K562 (cell line): ENCODE results near the gene NANS. TPM values are rescaled to one million over a fixed set of nuclear protein-coding genes. Genes with fewer than 3 reads are reported as not detected.

Experiments used
- ATAC-seq: fragments of 200-7000 bp; cut with Tn5 transposase; 3 replicates; pipeline ENCODE4 v1.9.1; 2020; ENCODE audit warnings: moderate library complexity
- BruUV-seq: library from RNA; stranded (reverse); fragments of 400-500 nt; replicated peaks from 2 replicates; lab custom pipeline; 2021; lab: Mats Ljungman, UMichigan
- CTCF ChIA-PET: fragments of 300-600 bp; formaldehyde crosslinking; extraction: SDS; loops from one replicate; lab custom pipeline; 2021; ENCODE audit warnings: low intra/inter-chr PET ratio; lab: Yijun Ruan, JAX
- POLR2A ChIA-PET: fragments of 300-600, 350-650 bp; sonication (Branson Sonifier 250); formaldehyde crosslinking; extraction: SDS; loops from one replicate; lab custom pipeline; 2021; ENCODE audit warnings: antibody characterized with exemption, inconsistent platforms; lab: Yijun Ruan, JAX
- DNase-seq, 4 experiments: peaks; one replicate each; pipeline versions ENCODE4 v3.0.0 to v3.0.0-alpha.2; 2011 to 2018; ENCODE audit warnings: low spot score in 3 of 4, mixed read lengths in 3 of 4; ENCODE audit errors: extremely low read depth in 1 of 4
- FAIRE-seq: peaks from 2 replicates; lab custom pipeline; 2011; peaks lifted over from hg19 to GRCh38; lab: Jason Lieb, UNC
- H2AFZ ChIP-seq: 2 replicates; pipeline ENCODE4 v1.6.0; 2011; ENCODE audit warnings: low read depth, low read length, control low read depth, inconsistent platforms
- H3K27ac ChIP-seq: fragments of 200-600 bp; 3 replicates; pipeline ENCODE4 v1.8.0; 2011; ENCODE audit warnings: low read depth, mild to moderate bottlenecking, control low read depth, inconsistent platforms, low read length, moderate library complexity, mixed read lengths; ENCODE audit errors: extremely low read depth
- H3K27me3 ChIP-seq, 2 experiments: fragments of 300-600 bp in 1 of 2; 2 replicates in 1 of 2; 3 replicates in 1 of 2; pipeline versions ENCODE4 v1.6.0 to v1.8.0; 2011; ENCODE audit warnings: inconsistent platforms in 2 of 2, low read length in 2 of 2, mild to moderate bottlenecking in 1 of 2, mixed read lengths in 1 of 2, moderate library complexity in 1 of 2; ENCODE audit not compliant: control insufficient read depth in 2 of 2, insufficient read depth in 2 of 2
- H3K36me3 ChIP-seq: fragments of 300-600 bp; 3 replicates; pipeline ENCODE4 v1.8.0; 2011; ENCODE audit warnings: mild to moderate bottlenecking, low read length, inconsistent platforms; ENCODE audit not compliant: control insufficient read depth, insufficient read depth
- H3K4me1 ChIP-seq, 2 experiments: fragments of 200-600 bp in 1 of 2; replicated peaks in 1 of 2; 2 replicates in 1 of 2; 3 replicates in 1 of 2; pipeline versions ENCODE4 v1.5.1 to v1.8.0; 2011; ENCODE audit warnings: inconsistent platforms in 2 of 2, low read length in 2 of 2, mild to moderate bottlenecking in 1 of 2, mixed read lengths in 1 of 2, moderate library complexity in 1 of 2; ENCODE audit not compliant: control insufficient read depth in 2 of 2, insufficient read depth in 2 of 2
- H3K4me2 ChIP-seq: 2 replicates; pipeline ENCODE4 v1.6.1; 2011; ENCODE audit warnings: low read length, control low read depth, inconsistent platforms, mixed read lengths; ENCODE audit not compliant: insufficient read depth
- H3K4me3 ChIP-seq: fragments of 200-600 bp; sonication (generic), shearing (Covaris generic); 2 replicates; pipeline ENCODE4 v1.5.1; 2016; ENCODE audit warnings: control low read depth, inconsistent platforms
- H3K79me2 ChIP-seq: fragments of 200-600 bp; 3 replicates; pipeline ENCODE4 v1.8.0; 2011; ENCODE audit warnings: low read length, inconsistent platforms; ENCODE audit not compliant: control insufficient read depth, insufficient read depth
- H3K9ac ChIP-seq, 2 experiments: 2 replicates each; pipeline versions ENCODE4 v1.6.0 to v1.6.1; 2011; ENCODE audit warnings: low read depth in 2 of 2, low read length in 2 of 2, control low read depth in 1 of 2, inconsistent platforms in 1 of 2, mild to moderate bottlenecking in 1 of 2, mixed read lengths in 1 of 2; ENCODE audit not compliant: insufficient read depth in 1 of 2
- H3K9me1 ChIP-seq: one replicate; pipeline ENCODE4 v1.6.0; 2011; ENCODE audit warnings: inconsistent platforms, mild to moderate bottlenecking, low read length, moderate library complexity; ENCODE audit not compliant: control insufficient read depth, insufficient read depth
- H3K9me3 ChIP-seq: replicated peaks from 2 replicates; pipeline ENCODE4 v1.5.1; 2011; ENCODE audit warnings: low read depth, low read length, inconsistent platforms; ENCODE audit not compliant: control insufficient read depth, insufficient read depth
- H4K20me1 ChIP-seq: replicated peaks from 2 replicates; pipeline ENCODE4 v1.6.1; 2011; ENCODE audit warnings: low read length, inconsistent platforms, mixed read lengths; ENCODE audit not compliant: control insufficient read depth, insufficient read depth
- BCOR ChIP-seq: fragments of 450-650 bp; IDR thresholded peaks from 2 replicates; pipeline ENCODE4 v1.6.1; 2016
- BMI1 ChIP-seq: fragments of 150-350 bp; IDR thresholded peaks from 2 replicates; pipeline ENCODE4 v1.6.1; 2014; ENCODE audit warnings: low read length
- ESRRA ChIP-seq: fragments of 450-650 bp; IDR thresholded peaks from 2 replicates; pipeline ENCODE4 v1.6.1; 2014; ENCODE audit warnings: low read depth, mild to moderate bottlenecking, moderate library complexity, borderline replicate concordance
- EWSR1 ChIP-seq: fragments of 450-650 bp; IDR thresholded peaks from 2 replicates; pipeline ENCODE4 v1.6.1; 2018; ENCODE audit warnings: borderline replicate concordance, mild to moderate bottlenecking, low read depth, moderate library complexity; ENCODE audit not compliant: partially characterized antibody
- KDM1A ChIP-seq, 2 experiments: fragments of 450-650 bp; IDR thresholded peaks; 2 replicates each; pipeline ENCODE4 v1.6.1; 2016; ENCODE audit warnings: mild to moderate bottlenecking in 2 of 2
- POLR2H ChIP-seq: IDR thresholded peaks from 2 replicates; pipeline ENCODE4 v1.6.1; 2016; ENCODE audit warnings: missing genetic modification characterization, low read depth, mild to moderate bottlenecking, control low read depth, missing compliant biosample characterization, moderate library complexity
- RBM25 ChIP-seq: fragments of 200-400 bp; formaldehyde crosslinking; IDR thresholded peaks from 2 replicates; pipeline ENCODE4 v1.6.1; 2018; ENCODE audit warnings: low read length, low read depth, moderate library complexity; ENCODE audit not compliant: severe bottlenecking
- SMARCA5 ChIP-seq: fragments of 450-650 bp; IDR thresholded peaks from 2 replicates; pipeline ENCODE4 v1.6.1; 2016
- SPI1 ChIP-seq: IDR thresholded peaks from 2 replicates; pipeline ENCODE4 v1.6.1; 2011; ENCODE audit warnings: low read depth, low read length, control low read depth, borderline replicate concordance
- ZFP36 ChIP-seq: fragments of 150-350 bp; IDR thresholded peaks from 2 replicates; pipeline ENCODE4 v1.6.1; 2018; ENCODE audit warnings: low read length, low read depth; ENCODE audit not compliant: partially characterized antibody
- ZNF436 ChIP-seq: fragments of 250-450, 450-650 bp; sonication (Bioruptor Pico); formaldehyde crosslinking; IDR thresholded peaks from 2 replicates; pipeline ENCODE4 v1.7.0; 2020; ENCODE audit warnings: mild to moderate bottlenecking
- ZZZ3 ChIP-seq: fragments of 450-650 bp; IDR thresholded peaks from 2 replicates; pipeline ENCODE4 v1.6.1; 2016; ENCODE audit warnings: antibody characterized with exemption, mild to moderate bottlenecking, moderate library complexity
- WGBS: fragments of 100-300 bp; shearing (Covaris generic); methylation state at CpG from one replicate; pipeline ENCODE4 v1.1.6; 2016; ENCODE audit warnings: low coverage, mixed read lengths; ENCODE audit not compliant: insufficient coverage; ENCODE audit errors: missing lambda C conversion rate; 5-methylcytosine and 5-hydroxymethylcytosine counted together
- in situ Hi-C: fragments of 300-500 bp; cut with MboI; formaldehyde crosslinking; loops from 4 replicates; pipeline ENCODE4 v1.15.0; 2018; ENCODE audit warnings: inconsistent platforms, mixed read lengths
- intact Hi-C: fragments of 100-400 bp; cut with micrococcal nuclease; formaldehyde crosslinking; loops from 2 replicates; pipeline ENCODE4 v1.14.2; 2022
- polyA plus RNA-seq, 8 experiments: library from polyadenylated mRNA; depleted of rRNA in 4 of 8; stranded (reverse) in 5 of 8; unstranded in 3 of 8; fragments of >200 nt; fragmentation: Nextera tagmentation in 2 of 8; fragmentation: Illumina TruSeq in 1 of 8; extraction: Ambion mirVana in 2 of 8; extraction: Trizol in 1 of 8; gene quantifications; 2 replicates each; pipeline versions ENCODE4 v1.2.1 to v1.2.3, GENCODE V29; 2011 to 2014; ENCODE audit warnings: inconsistent platforms in 1 of 8, missing spikeins in 1 of 8
- total RNA-seq, 7 experiments: library from RNA; depleted of rRNA in 6 of 7; stranded (reverse); fragments of >200 nt in 6 of 7; fragmentation: Illumina TruSeq in 2 of 7; extraction: Trizol in 2 of 7; gene quantifications; 2 replicates each; pipeline versions ENCODE4 v1.2.1 to v1.2.3, GENCODE V29; 2011 to 2021; ENCODE audit warnings: low replicate concordance in 1 of 7

NANS gene
- total and polyA plus RNA-seq, 9 of the 15 experiments (the other 6 are each of a cell fraction or from before 2014, with no cell fraction given): 37.1 to 181 (median 137) TPM

- no peaks in the 10 kb centered on the region for H4K20me1 ChIP-seq
- 63% methylated on average over 4 of the region's 10 CpGs for WGBS
- POLR2A ChIA-PET: interaction anchor here (0.6 kb wide), 1 partner anchor 10 kb away, joined by 4 read pairs; the partner anchor contains the start of gene TRIM14
- H3K36me3 ChIP-seq: peaks cover 79% of the 10 kb centered on the region; the same call in 2 of the 3 replicates
- peak; percentile 99 for TF ChIP-seq ZFP36
- peak; percentile 85 for TF ChIP-seq ZNF436 (CRISPR knock-in tag)
- TF ChIP-seq SPI1: peak; percentile 87
- no peak for TF ChIP-seq POLR2H
- no peak for TF ChIP-seq EWSR1
- no peak for TF ChIP-seq BMI1
- TF ChIP-seq ZZZ3: no peak
- TF ChIP-seq KDM1A (IDR thresholded peaks at IDR 0.05): peak in 1 of 2 experiments; percentile 42; a peak in 1 of 4 replicates
- peak; percentile 80 for TF ChIP-seq BCOR
- peak; percentile 66; the same call in 1 of the 2 replicates for TF ChIP-seq ESRRA
- peak; percentile 69 for TF ChIP-seq RBM25
- TF ChIP-seq SMARCA5: peak; percentile 86; the same call in 1 of the 2 replicates
- in situ Hi-C loops (no loop called here), intact Hi-C loops (no loop called here)
- no peak overlapping the region for H2AFZ ChIP-seq
- no TSS peak for BruUV-seq
- H3K27me3 ChIP-seq: no peaks in the 10 kb centered on the region
- peak overlapping the region in 1 of 2 experiments; percentile 6; a peak in 1 of 4 replicates for H3K9ac ChIP-seq
- H3K4me2 ChIP-seq: no peak overlapping the region
- no peak overlapping the region for H3K4me3 ChIP-seq
- no peaks in the 10 kb centered on the region for H3K9me3 ChIP-seq
- ATAC-seq: peak; percentile 54
- H3K4me1 ChIP-seq: no peaks in the 10 kb centered on the region; a peak in 1 of 5 replicates
- DNase-seq: peak in 1 of 4 experiments; percentile 21
- no peaks in the 10 kb centered on the region for H3K79me2 ChIP-seq
- no peak overlapping the region for H3K27ac ChIP-seq
- peak; percentile 54 for FAIRE-seq
- CTCF ChIA-PET: no interaction called here
- H3K9me1 ChIP-seq: no peaks in the 10 kb centered on the region
These were observed 72.9 kb downstream of the NANS start for GRCh38 chr9:98129451-98129881.
